HG03558 (cell line): ENCODE data around the gene SNX30.

Experiments
- ATAC-seq: cut with Tn5 transposase; IDR thresholded peaks from one replicate; pipeline ENCODE4 v1.9.1; 2021; ENCODE audit warnings: moderate number of reproducible peaks; ENCODE audit not compliant: unreplicated experiment; ENCODE audit errors: extremely low read depth

Gene SNX30

DNA sequence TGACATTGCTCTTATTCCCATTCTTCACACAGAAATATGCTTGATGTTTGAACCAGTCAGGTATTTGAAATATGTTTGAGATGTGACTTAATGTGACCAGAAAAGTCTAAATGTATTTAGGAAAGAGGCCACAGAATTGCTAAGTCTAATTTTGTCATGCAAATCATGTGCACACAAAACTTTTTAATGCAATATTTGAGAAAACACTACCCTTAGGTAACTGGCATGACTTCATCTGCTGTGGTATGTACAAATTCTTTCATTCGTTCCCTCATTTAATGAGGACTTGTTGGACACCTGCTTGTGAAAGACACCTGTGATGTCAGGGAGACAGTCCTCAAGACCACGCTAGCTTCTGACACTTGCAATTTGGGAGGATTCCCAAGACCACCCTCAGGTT, 161.2 kb downstream of the SNX30 start:
- ATAC-seq, result no peak

- no peak for ATAC-seq
Measured at GRCh38 chr9:112912636-112913035, 162.1 kb downstream of the SNX30 start.

DNA sequence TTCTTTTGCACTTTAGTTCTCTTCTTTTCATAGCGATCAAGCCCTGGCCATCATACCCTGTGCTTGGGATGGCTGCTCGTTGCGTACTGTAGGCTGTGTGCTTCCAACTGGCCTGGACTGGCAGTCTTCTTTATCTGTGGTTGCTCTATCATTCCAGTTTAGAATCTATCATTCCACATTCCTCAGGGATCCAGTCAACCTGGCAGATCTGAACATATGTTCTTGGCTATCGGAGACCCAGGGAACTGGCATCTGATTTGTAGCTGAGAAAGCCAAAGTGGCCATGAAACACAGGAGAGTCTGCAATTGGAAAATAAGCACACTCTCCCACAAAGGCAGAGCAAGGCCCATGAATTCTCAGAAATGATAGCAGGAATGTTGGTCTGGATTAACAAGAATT, 162.8 kb downstream of the SNX30 start:
- ATAC-seq, result no peak

DNA sequence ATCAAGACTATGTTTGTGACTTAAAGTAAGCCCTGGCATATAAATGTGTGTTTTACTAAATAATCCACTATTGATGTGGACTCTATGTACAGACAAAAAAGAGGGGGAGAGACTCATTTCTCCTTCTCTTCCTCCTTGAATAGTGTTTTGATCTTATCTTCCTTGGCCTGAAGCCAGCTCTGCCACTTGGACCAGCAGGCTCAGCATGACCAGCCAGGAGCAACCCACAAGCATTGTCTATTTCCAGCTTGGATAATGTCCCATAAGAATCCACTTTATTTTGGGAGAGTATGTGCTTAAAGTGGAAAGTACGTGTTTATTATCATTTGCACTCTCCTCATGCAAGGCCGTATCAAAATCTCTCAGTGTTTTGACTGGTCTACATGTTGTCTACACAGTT, 164.0 kb downstream of the SNX30 start:
- ATAC-seq, result no peak

DNA sequence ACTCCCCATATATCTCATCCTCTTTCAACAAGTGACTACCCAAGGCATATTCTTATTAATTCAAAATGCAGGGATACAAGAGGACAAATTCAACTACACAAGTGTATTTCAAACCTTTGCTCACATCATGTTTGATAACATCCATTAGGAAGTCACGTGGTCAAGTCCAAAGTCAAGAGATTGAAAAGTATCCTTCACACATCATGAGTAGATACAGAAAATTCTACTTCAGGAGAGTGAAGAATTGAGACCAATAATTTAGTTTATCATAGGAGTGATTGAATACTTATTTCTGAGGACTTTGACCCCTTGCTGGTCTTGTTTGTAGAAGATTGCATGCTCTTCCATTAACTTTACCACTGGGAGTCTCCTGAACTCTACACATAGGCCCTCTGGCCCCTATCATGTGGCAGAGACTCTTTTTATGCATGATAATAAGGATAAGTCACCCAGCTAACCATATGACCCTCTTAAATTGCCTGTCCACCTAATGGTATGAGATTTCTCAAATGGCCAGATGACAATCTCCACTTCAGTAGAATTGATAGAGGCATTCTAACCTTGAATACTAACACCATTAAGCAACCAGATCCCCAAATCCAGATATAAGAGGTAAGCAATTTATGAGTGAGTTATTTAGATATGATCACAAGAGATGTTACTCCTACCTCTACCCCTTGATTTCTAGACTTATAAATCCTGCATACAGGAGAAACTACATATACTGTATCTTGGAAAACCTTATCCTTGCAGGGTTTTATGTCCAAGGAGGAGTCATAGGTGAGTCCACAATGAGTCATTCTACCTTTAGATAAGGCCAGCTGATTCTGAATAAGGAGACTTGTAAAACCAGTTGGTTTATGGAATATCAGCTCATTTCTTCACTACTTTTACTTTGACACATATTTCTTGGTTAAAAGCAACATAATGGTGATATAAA, 166.8 kb downstream of the SNX30 start:
- no peak for ATAC-seq

DNA sequence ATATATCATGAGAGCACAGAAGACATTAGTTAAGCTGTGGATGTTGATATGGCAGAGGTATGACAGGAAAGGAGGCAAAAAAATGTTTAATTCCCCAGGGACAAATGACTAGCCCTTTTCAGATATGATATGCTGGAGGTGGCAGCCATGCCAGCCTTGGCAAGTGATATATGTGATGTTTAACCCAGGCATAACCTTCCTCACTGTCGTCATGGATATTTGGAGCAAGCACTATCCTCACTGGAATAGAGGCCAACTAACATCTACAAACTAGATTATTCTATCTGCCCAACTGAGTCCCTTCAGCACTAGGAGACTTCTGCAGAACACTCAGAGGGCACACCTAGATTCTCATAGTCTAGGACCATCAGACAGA, 167.4 kb downstream of the SNX30 start:
- no peak for ATAC-seq

GRCh38 chr9:112921549-112921948, 171.0 kb downstream of the SNX30 start:
- ATAC-seq, result no peak
